ENCODE measurements around the gene LRFN4.

The LRFN4 gene

GRCh38 chr11:66858186-66858938 is 1.5 kb downstream of the LRFN4 start:
- DNase-seq (ENCODE audit: low read depth, low spot score): no peak

DNA sequence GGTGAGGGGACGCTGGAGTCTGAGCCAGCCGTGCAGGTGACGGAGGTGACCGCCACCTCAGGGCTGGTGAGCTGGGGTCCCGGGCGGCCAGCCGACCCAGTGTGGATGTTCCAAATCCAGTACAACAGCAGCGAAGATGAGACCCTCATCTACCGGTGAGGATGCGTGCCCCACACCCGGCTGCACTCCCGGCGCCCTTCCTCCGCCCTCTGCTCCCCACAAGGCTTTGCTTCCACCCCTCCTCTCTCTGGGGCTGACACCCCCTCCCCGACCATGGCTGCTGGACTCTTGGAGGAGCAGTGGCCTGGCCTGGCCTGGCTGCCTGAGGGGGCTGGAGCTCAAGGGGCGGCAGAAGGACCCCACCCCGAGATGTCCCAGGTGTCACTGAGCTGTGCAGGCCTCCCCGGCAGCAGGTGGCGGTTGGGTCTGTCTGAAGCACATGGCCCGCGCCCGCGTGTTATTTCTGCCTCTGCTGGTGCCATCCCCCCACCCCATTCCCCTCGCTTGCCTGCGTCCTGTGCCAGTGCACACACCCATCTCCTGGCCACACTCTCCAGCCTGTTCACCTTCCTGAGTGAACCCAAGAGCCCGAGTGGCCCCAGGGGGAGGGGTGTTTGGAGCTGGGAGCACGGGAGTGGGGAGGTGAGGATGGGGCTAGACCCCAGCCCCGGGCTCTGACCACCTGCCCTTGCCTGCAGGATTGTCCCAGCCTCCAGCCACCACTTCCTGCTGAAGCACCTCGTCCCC is 2.2 kb downstream of the LRFN4 start:
- no peak for DNase-seq (ENCODE audit: low read depth, low spot score)

GRCh38 chr11:66859686-66860448 is 3.0 kb downstream of the LRFN4 start:
- no peak for DNase-seq (ENCODE audit: low read depth, low spot score)

- no peak for DNase-seq (ENCODE audit: low read depth, low spot score)
These were observed 3.6 kb downstream of the LRFN4 start for GRCh38 chr11:66860449-66860831.

- DNase-seq (ENCODE audit: low read depth, low spot score): no peak
These were observed 4.3 kb downstream of the LRFN4 start for GRCh38 chr11:66861038-66861773.

DNA sequence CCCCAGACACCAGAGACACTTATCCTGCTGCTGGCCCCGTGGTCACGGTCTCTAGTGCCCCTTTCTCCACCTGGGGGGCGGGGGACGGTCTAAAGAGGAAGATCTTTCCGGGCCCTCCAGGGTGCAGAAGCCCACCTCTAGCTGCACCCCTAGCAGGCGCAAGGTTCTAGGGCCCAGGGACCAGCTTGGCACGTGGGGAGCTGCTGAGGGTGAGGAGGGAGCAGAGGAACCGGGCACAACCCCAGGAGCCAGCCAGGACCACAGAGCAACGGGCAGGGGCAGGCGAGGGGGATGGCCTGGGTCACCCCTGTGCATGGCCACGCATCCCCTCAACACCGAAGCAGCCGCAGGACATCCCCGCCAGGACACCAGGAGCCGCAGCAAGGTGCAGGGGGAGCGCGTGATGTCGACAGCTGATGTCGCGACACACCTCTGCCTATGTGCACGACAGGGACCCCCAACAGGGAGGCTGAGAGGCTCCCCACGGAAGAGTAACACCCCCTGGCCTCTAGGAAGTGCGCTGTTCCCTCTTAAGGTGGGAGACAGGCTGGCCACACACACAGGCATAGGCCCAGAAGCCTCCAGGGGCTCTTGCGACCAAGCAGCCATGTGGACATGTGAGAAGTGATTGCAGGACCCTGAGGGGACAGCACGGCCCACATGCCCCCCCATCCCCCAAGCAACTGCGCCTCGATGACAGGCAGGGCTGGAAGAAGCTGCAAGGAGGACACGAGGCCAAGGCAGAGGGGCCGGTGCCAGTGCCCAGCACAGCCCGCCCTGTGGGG is 5.1 kb downstream of the LRFN4 start:
- no peak for DNase-seq (ENCODE audit: low read depth, low spot score)

- no peak for DNase-seq (ENCODE audit: low read depth, low spot score)
These were observed 5.7 kb downstream of the LRFN4 start for GRCh38 chr11:66862559-66863037.

DNA sequence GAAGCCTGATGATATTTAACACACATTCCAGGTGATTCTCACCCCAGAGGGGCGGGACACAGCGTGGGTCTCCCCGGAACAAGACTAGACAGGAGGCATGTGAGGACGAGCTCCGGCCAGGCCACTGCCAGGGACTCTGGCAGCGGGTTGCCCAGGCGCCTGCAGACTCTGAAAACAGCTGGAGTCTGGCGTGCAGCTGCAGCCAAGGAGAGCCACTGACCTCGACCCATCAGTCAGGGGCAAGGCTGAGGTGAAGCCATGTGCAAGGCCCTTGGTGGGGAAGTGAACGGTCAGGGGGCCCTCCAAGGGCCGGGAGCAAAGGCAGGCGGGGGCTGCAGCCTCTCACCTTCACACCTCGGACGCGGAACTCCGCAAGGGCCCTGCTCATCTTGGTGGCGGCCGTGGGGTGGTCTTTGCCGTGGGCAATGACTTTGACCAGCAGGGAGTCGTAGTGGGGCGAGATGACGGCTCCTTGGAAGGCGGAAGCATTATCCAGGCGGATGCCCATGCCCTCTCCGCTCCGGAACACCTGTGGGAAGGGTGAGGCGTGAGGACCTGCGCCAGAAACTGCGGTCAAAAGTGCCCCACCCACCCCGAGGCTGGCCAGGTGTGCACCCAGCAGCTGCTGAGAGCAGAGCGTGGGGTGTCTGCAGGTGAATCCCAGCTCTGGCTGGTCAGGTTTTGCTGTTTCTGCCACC is 6.7 kb downstream of the LRFN4 start:
- no peak for DNase-seq (ENCODE audit: low read depth, low spot score)

DNA sequence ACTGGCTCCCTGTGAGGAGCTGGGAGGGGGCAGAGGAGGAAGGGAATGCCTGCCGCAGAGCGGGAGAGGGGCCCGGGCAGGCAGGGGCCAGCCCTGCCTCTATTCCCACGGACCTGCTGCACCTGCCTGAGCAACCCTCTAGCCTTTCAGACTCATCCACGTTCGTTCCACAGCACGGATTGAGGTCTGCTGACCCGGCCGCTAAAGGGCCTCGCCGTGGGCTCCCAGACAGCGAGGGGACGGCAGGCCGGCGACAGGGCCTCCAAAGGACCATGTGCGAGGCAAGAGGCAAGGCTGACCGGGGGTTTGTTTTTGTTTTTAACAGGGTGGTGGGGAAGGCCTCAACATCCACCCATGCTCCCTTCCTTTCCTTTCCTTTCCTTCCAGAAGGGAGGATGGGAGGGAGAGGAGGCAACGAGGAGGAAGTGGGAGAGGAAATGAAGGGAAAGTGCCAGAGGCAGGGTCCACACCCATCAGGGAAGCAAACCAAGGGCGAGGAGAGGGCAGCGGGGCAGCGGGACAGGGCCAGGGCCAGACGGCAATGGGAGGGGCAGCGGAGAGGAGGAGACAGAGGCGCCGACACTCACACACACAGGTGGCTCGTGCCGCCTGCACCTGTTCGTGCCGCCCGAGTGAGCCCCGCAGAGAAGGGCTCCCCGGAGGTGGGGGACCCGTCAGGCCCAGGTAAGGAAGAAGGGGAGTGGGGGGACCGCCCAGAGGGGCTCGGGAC is 7.5 kb downstream of the LRFN4 start:
- no peak for DNase-seq (ENCODE audit: low read depth, low spot score)

GRCh38 chr11:66864924-66865697 is 8.2 kb downstream of the LRFN4 start:
- DNase-seq (ENCODE audit: low read depth, low spot score): peak; percentile 25

- no peak for DNase-seq (ENCODE audit: low read depth, low spot score)
These were observed 9.1 kb downstream of the LRFN4 start for GRCh38 chr11:66866007-66866406.

DNA sequence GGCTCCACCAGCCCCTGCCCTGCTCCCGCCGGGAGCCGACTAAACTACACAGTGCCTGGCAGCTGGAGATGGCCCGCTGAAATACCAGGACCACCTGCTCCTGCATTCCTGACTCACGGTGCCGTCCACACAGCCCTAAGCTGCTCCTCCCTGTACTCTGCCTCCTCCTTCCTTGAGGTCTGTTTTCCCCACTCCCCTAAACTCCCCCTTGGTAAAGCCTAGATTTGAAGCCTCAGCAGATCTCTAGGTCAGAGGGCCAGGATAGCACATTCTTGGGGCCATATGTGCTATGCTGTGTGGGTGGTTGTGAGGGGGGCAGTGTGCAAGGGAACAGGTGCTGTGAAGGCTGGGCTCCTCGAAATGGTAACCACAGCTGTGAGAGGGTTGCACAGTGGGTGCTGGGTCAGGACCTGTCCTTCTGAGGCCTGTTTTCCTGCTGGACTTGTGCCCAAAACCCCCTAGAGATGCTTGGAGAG is 9.7 kb downstream of the LRFN4 start:
- DNase-seq (ENCODE audit: low read depth, low spot score): no peak

DNA sequence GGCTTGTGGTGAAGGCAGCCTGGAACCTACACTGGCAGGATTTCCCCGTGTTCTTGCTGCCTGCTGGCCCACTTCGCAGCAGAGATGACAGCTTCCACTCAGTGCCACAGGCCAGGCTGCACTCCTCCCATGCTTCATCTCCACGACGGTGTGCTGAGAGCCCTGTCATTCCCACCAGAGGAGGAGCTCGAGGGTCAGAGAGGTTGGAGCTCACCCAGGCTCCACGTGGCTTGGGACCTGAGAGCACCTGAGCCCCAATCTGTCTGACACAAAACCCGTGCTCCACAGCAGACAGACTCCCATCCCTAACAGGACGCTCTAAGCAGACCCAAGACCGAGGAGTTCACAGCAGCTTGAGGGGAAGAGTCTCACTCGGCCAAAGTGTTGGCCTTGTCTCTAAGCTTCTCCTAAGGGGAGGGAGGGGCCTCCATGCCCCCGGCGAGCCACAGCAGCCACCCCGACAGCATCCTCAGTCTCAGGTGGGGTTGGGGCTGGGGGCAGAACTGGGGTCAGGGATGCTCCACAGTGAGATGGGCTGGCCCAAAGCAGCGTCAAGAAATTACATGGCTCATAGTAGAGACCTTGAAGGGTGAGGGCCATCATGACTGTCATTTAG is 10.7 kb downstream of the LRFN4 start:
- DNase-seq (ENCODE audit: low read depth, low spot score): no peak

GRCh38 chr11:66868082-66868725 is 11.3 kb downstream of the LRFN4 start:
- no peak for DNase-seq (ENCODE audit: low read depth, low spot score)

GRCh38 chr11:66868726-66869566 is 12.1 kb downstream of the LRFN4 start:
- DNase-seq (ENCODE audit: low read depth, low spot score): peak; percentile 40

GRCh38 chr11:66869567-66869870 is 12.7 kb downstream of the LRFN4 start:
- DNase-seq (ENCODE audit: low read depth, low spot score): no peak

DNA sequence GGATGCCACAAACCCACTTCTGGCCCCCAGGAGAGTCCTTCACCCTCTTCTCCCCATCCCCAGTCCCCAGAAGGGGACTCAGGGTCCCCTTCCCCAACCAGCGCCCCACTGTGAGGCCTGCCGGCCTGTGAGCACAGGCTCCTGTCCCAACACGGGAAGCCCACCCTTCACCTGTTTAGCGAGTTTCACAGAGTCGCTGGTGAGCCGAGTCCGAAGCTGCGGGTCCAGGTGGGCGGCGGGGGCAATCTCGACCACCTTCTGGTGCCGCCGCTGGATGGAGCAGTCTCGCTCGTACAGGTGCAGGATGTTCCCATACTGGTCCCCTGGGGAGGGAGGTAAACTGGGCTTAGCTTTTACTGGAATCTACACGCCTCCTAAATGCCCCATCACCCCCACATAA is 13.3 kb downstream of the LRFN4 start:
- DNase-seq (ENCODE audit: low read depth, low spot score): no peak
